Neural progenitor cell (in vitro differentiated cells): ENCODE measurements around the gene TRAF5. TPM values are rescaled to one million over a fixed set of nuclear protein-coding genes. Genes with fewer than 3 reads are reported as not detected.
"Not testable (repeated sequence)": the region's sequence is repeated elsewhere in the genome, so short reads cannot be mapped to it uniquely, and the experiment has no call there.

ENCODE experiments used
- DNase-seq: peaks from one replicate; pipeline ENCODE4 v3.0.0-alpha.2; 2016; ENCODE audit warnings: low spot score
- H2AFZ ChIP-seq: fragments of 200-600 bp; sonication (generic); replicated peaks from 2 replicates; pipeline ENCODE4 v1.6.1; 2016; ENCODE audit warnings: antibody characterized with exemption
- H3F3A ChIP-seq: fragments of 200-600 bp; sonication (generic); 2 replicates; pipeline ENCODE4 v1.6.1; 2016; ENCODE audit warnings: antibody characterized with exemption, low read depth
- H3K27ac ChIP-seq: fragments of 200-600 bp; sonication (generic); 2 replicates; pipeline ENCODE4 v1.5.1; 2016; ENCODE audit warnings: mild to moderate bottlenecking
- H3K27me3 ChIP-seq: fragments of 200-600 bp; sonication (generic); 2 replicates; pipeline ENCODE4 v1.6.1; 2016; ENCODE audit warnings: mild to moderate bottlenecking, moderate library complexity
- H3K36me3 ChIP-seq: fragments of 200-600 bp; sonication (generic); 2 replicates; pipeline ENCODE4 v1.5.1; 2016
- H3K4me1 ChIP-seq: fragments of 200-600 bp; sonication (generic); 2 replicates; pipeline ENCODE4 v1.6.1; 2016; ENCODE audit warnings: mixed run types
- H3K4me2 ChIP-seq: fragments of 200-600 bp; sonication (generic); 2 replicates; pipeline ENCODE4 v1.6.1; 2016
- H3K4me3 ChIP-seq: fragments of 200-600 bp; sonication (generic); 2 replicates; pipeline ENCODE4 v1.5.1; 2016
- H3K79me2 ChIP-seq: fragments of 200-600 bp; sonication (generic); 2 replicates; pipeline ENCODE4 v1.6.1; 2016; ENCODE audit warnings: low read depth
- H3K9ac ChIP-seq: fragments of 200-600 bp; sonication (generic); 2 replicates; pipeline ENCODE4 v1.6.1; 2016
- H3K9me3 ChIP-seq: fragments of 200-600 bp; sonication (generic); 2 replicates; pipeline ENCODE4 v1.5.1; 2016; ENCODE audit warnings: low read depth
- H4K20me1 ChIP-seq: fragments of 200-600 bp; sonication (generic); 2 replicates; pipeline ENCODE4 v1.6.1; 2016; ENCODE audit warnings: low read depth
- H3K27ac Mint-ChIP-seq: 3 replicates; pipeline ENCODE4 v1.8.0; 2021; ENCODE audit warnings: mixed read lengths
- H3K27me3 Mint-ChIP-seq: 2 replicates; pipeline ENCODE4 v1.8.0; 2022; ENCODE audit warnings: low read depth, mild to moderate bottlenecking, inconsistent platforms, moderate library complexity, mixed read lengths; ENCODE audit not compliant: insufficient read depth
- H3K36me3 Mint-ChIP-seq: 3 replicates; pipeline ENCODE4 v1.8.0; 2021; ENCODE audit warnings: mixed read lengths
- H3K4me1 Mint-ChIP-seq: 3 replicates; pipeline ENCODE4 v1.8.0; 2021; ENCODE audit warnings: mixed read lengths
- H3K4me3 Mint-ChIP-seq: 3 replicates; pipeline ENCODE4 v1.8.0; 2021; ENCODE audit warnings: mild to moderate bottlenecking, moderate library complexity, mixed read lengths
- H3K9me3 Mint-ChIP-seq: 3 replicates; pipeline ENCODE4 v1.8.0; 2020; ENCODE audit warnings: mixed read lengths
- CTCF ChIP-seq: fragments of 200-600 bp; sonication (generic); IDR thresholded peaks from 2 replicates; pipeline ENCODE4 v1.5.1; 2017; ENCODE audit warnings: antibody characterized with exemption, mild to moderate bottlenecking
- EZH2 ChIP-seq: fragments of 200-600 bp; sonication (generic); IDR thresholded peaks from 2 replicates; pipeline ENCODE4 v1.6.1; 2017; ENCODE audit warnings: antibody characterized with exemption, mild to moderate bottlenecking, moderate library complexity
- EZH2phosphoT487 ChIP-seq: fragments of 200-600 bp; sonication (generic); IDR thresholded peaks from 2 replicates; pipeline ENCODE4 v1.6.1; 2017; ENCODE audit warnings: antibody characterized with exemption
- total RNA-seq: library from RNA; depleted of rRNA; stranded (reverse); fragments of >200 nt; gene quantifications from 2 replicates; pipeline ENCODE4 v1.2.3, GENCODE V29; 2015; ENCODE audit warnings: low replicate concordance

Gene TRAF5
- total RNA-seq, 1 donor from 2014 or later, result 36.0 TPM

DNA sequence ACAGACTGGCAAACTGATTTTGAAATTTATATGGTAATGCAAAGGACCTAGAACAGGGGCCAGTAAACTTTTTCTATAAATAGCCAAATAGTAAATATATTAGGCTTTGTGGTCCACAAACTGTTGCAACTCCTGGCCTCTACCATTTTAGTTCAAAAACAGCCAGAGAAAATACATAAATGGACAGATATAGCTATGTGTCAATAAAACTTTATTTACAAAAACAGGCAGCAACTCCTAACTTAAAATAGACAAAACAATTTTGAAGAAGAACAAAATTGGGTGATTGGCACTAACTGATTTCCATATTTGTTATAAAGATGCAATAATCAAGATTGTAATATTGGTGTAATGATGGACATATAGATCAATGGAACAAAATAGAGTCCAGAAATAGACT lies 6.7 kb upstream of the TRAF5 start:
- Mint-ChIP-seq H3K4me1 (peaks cover 5% of the 10 kb centered on the region), H3K27me3 (no peaks in the 10 kb centered on the region), H3K4me3 (no peak overlapping the region), H3K36me3 (peaks cover 2% of the 10 kb centered on the region), H3K27ac (no peak overlapping the region), H3K9me3 (no peaks in the 10 kb centered on the region)
- H3K27me3 ChIP-seq, result no peaks in the 10 kb centered on the region
- no peaks in the 10 kb centered on the region for H4K20me1 ChIP-seq
- peaks cover 8% of the 10 kb centered on the region for H3F3A ChIP-seq
- no peak overlapping the region for H2AFZ ChIP-seq
- DNase-seq, result no peak
- H3K79me2 ChIP-seq, result no peaks in the 10 kb centered on the region
- H3K4me1 ChIP-seq, result no peaks in the 10 kb centered on the region
- TF ChIP-seq EZH2phosphoT487, result no peak
- no peak for TF ChIP-seq EZH2
- no peak for TF ChIP-seq CTCF
- no peak overlapping the region for H3K4me2 ChIP-seq
- peaks cover 6% of the 10 kb centered on the region for H3K36me3 ChIP-seq
- no peak overlapping the region for H3K4me3 ChIP-seq
- no peak overlapping the region for H3K9ac ChIP-seq
- H3K27ac ChIP-seq, result no peak overlapping the region
- H3K9me3 ChIP-seq, result no peaks in the 10 kb centered on the region

DNA sequence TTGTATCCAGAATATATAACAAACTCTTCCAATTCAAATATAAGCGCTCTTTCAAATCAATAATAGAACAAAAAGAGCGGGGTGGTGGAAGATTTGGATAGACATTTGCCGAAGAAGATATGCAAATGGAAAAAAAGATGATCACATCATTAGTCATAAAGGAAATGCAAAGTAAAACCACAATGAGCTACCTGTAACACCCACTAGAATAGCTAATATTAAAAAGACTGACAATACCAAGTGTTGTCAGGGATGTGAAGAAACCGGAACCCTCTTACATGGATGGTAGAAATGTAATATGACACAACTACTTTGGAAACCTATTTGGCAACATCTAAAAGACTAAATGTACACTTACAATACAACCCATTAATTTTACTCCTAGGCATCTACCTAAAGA lies 5.7 kb upstream of the TRAF5 start:
- Histone ChIP-seq H3K4me3 (no peak overlapping the region), H3K27me3 (peaks cover 5% of the 10 kb centered on the region), H3K79me2 (no peaks in the 10 kb centered on the region), H3K4me1 (no peaks in the 10 kb centered on the region), H3F3A (peaks cover 8% of the 10 kb centered on the region), H4K20me1 (no peaks in the 10 kb centered on the region), H3K4me2 (no peak overlapping the region), H3K9ac (no peak overlapping the region), H2AFZ (no peak overlapping the region), H3K36me3 (no peaks in the 10 kb centered on the region), H3K27ac (no peak overlapping the region), H3K9me3 (no peaks in the 10 kb centered on the region)
- Mint-ChIP-seq H3K27ac (no peak overlapping the region), H3K36me3 (peaks cover 2% of the 10 kb centered on the region), H3K4me1 (peaks cover 5% of the 10 kb centered on the region), H3K4me3 (no peak overlapping the region), H3K27me3 (peaks cover 5% of the 10 kb centered on the region), H3K9me3 (no peaks in the 10 kb centered on the region)
- TF ChIP-seq CTCF (no peak), EZH2phosphoT487 (no peak), EZH2 (no peak)
- no peak for DNase-seq

GRCh38 chr1:211321646-211322045 lies 5.0 kb upstream of the TRAF5 start:
- not testable (repeated sequence) for H2AFZ ChIP-seq, H3K36me3 Mint-ChIP-seq, H4K20me1 ChIP-seq, H3K4me1 ChIP-seq, H3K9me3 Mint-ChIP-seq, H3K4me1 Mint-ChIP-seq, H3K27ac Mint-ChIP-seq, H3K4me3 Mint-ChIP-seq, H3K9ac ChIP-seq, H3K27ac ChIP-seq, H3K4me2 ChIP-seq, DNase-seq, H3K27me3 Mint-ChIP-seq, H3K79me2 ChIP-seq, H3K4me3 ChIP-seq, H3K36me3 ChIP-seq, H3F3A ChIP-seq, H3K9me3 ChIP-seq
- H3K27me3 ChIP-seq, result peaks cover 10% of the 10 kb centered on the region

- H2AFZ ChIP-seq, result peak overlapping the region; percentile 76
- H3K9me3 Mint-ChIP-seq, result no peaks in the 10 kb centered on the region
- no peaks in the 10 kb centered on the region for H3K36me3 Mint-ChIP-seq
- no peak overlapping the region for H3K9ac ChIP-seq
- H3K4me2 ChIP-seq, result no peak overlapping the region
- H3K27me3 Mint-ChIP-seq, result peaks cover 7% of the 10 kb centered on the region
- no peak overlapping the region for H3K27ac ChIP-seq
- H3K4me1 Mint-ChIP-seq, result peaks cover 20% of the 10 kb centered on the region
- H3K9me3 ChIP-seq, result no peaks in the 10 kb centered on the region
- H3K27ac Mint-ChIP-seq, result no peak overlapping the region
- no peak overlapping the region for H3K4me3 Mint-ChIP-seq
- TF ChIP-seq CTCF (peak; percentile 87), EZH2phosphoT487 (no peak), EZH2 (no peak)
- no peak overlapping the region for H3K4me3 ChIP-seq
- peaks cover 15% of the 10 kb centered on the region for H3K4me1 ChIP-seq
- no peaks in the 10 kb centered on the region for H3K36me3 ChIP-seq
- H3K79me2 ChIP-seq, result peaks cover 9% of the 10 kb centered on the region
- H3F3A ChIP-seq, result peaks cover 9% of the 10 kb centered on the region
- DNase-seq, result peak; percentile 77
- no peaks in the 10 kb centered on the region for H4K20me1 ChIP-seq
- peaks cover 25% of the 10 kb centered on the region for H3K27me3 ChIP-seq
Measured at GRCh38 chr1:211323156-211324063, 3.2 kb upstream of the TRAF5 start.
